CD4-positive, alpha-beta T cell (primary cell): Measurements from ENCODE around the gene ARHGAP26. TPM values are rescaled to one million over a fixed set of nuclear protein-coding genes. Genes with fewer than 3 reads are reported as not detected.
"Not testable (repeated sequence)": the region's sequence is repeated elsewhere in the genome, so short reads cannot be mapped to it uniquely, and the experiment has no call there.

Source experiments
- ATAC-seq: fragments of 200-7000 bp; cut with Tn5 transposase; one replicate; pipeline ENCODE4 v1.10.0; 2022; ENCODE audit warnings: mild to moderate bottlenecking; ENCODE audit not compliant: poor library complexity
- CTCF ChIA-PET: fragments of 350-600 bp; sonication (Branson Sonifier 250); formaldehyde crosslinking; loops from one replicate; lab custom pipeline; 2021; ENCODE audit warnings: antibody characterized with exemption, inconsistent platforms; lab: Charles Lee
- POLR2A ChIA-PET: fragments of 350-600 bp; sonication (Branson Sonifier 250); formaldehyde crosslinking; loops from one replicate; lab custom pipeline; 2021; ENCODE audit warnings: antibody characterized with exemption, inconsistent platforms; lab: Charles Lee
- DNase-seq, 14 experiments: peaks; one replicate each; pipeline ENCODE4 v3.0.0-alpha.2; 2013 to 2020; ENCODE audit warnings: mixed read lengths in 2 of 14
- H3K27ac ChIP-seq, 2 donors: one replicate each; pipeline versions ENCODE4 v1.5.1 to v1.7.0; 2013; ENCODE audit warnings: low read length in 2 of 2, low read depth in 1 of 2, mild to moderate bottlenecking in 1 of 2
- H3K27me3 ChIP-seq, 2 experiments: 1 replicate in 1 of 2; 2 replicates in 1 of 2; pipeline versions ENCODE4 v1.6.1 to v1.7.0; 2013; ENCODE audit warnings: low read length in 2 of 2, control low read depth in 1 of 2, mild to moderate bottlenecking in 1 of 2, moderate library complexity in 1 of 2; ENCODE audit not compliant: insufficient read depth in 2 of 2, control insufficient read depth in 1 of 2
- H3K36me3 ChIP-seq: one replicate; pipeline ENCODE4 v1.6.1; 2013; ENCODE audit warnings: low read length, control low read depth; ENCODE audit not compliant: insufficient read depth
- H3K4me1 ChIP-seq: one replicate; pipeline ENCODE4 v1.6.1; 2013; ENCODE audit warnings: low read length, control low read depth; ENCODE audit not compliant: insufficient read depth
- H3K4me3 ChIP-seq: one replicate; pipeline ENCODE4 v1.5.1; 2013; ENCODE audit warnings: mild to moderate bottlenecking, low read length, moderate library complexity
- H3K9me3 ChIP-seq, 2 experiments: 1 replicate in 1 of 2; 2 replicates in 1 of 2; pipeline versions ENCODE4 v1.6.1 to v1.7.0; 2013; ENCODE audit warnings: low read length in 2 of 2, mild to moderate bottlenecking in 2 of 2, control low read depth in 1 of 2, moderate library complexity in 1 of 2; ENCODE audit not compliant: control insufficient read depth in 1 of 2, insufficient read depth in 1 of 2
- H3K27ac Mint-ChIP-seq: one replicate; pipeline ENCODE4 v1.8.0; 2020; ENCODE audit warnings: mixed read lengths
- H3K27me3 Mint-ChIP-seq: one replicate; pipeline ENCODE4 v1.8.0; 2021; ENCODE audit warnings: mixed read lengths
- H3K36me3 Mint-ChIP-seq: one replicate; pipeline ENCODE4 v1.8.0; 2021; ENCODE audit warnings: low read depth, mixed read lengths
- H3K4me1 Mint-ChIP-seq: one replicate; pipeline ENCODE4 v1.8.0; 2021; ENCODE audit warnings: low read depth, mixed read lengths
- H3K4me3 Mint-ChIP-seq: one replicate; pipeline ENCODE4 v1.8.0; 2020; ENCODE audit warnings: mild to moderate bottlenecking, mixed read lengths
- H3K9me3 Mint-ChIP-seq: one replicate; pipeline ENCODE4 v1.8.0; 2020; ENCODE audit warnings: mixed read lengths
- CTCF ChIP-seq: fragments of 200-600 bp; IDR thresholded peaks from one replicate; pipeline ENCODE4 v1.8.0; 2022; ENCODE audit warnings: antibody characterized with exemption, mild to moderate bottlenecking
- intact Hi-C, 2 experiments: fragments of 100-400 bp; cut with DNase I in 1 of 2; cut with micrococcal nuclease in 1 of 2; formaldehyde crosslinking; loops; one replicate each; pipeline versions ENCODE4 v1.15.1 to v1.9.0; 2023 to 2025; cut with DNase I, micrococcal nuclease
- total RNA-seq, 174 experiments: library from RNA in 2 of 174; stranded (reverse) in 2 of 174; gene quantifications; one replicate each; pipeline ENCODE4 v1.2.3 and lab custom pipeline; 2021 to 2026

ARHGAP26 gene
- total RNA-seq, 2 experiments from 2014 or later: 24.9 to 27.3 TPM

GRCh38 chr5:142997591-142997990 is 227.4 kb downstream of the ARHGAP26 start:
- no peaks in the 10 kb centered on the region for H3K27me3 ChIP-seq
- no peaks in the 10 kb centered on the region for H3K27me3 Mint-ChIP-seq
- H3K4me3 Mint-ChIP-seq: no peak overlapping the region
- H3K9me3 ChIP-seq: no peaks in the 10 kb centered on the region
- H3K36me3 ChIP-seq: no peaks in the 10 kb centered on the region
- no peak overlapping the region for H3K27ac Mint-ChIP-seq
- no peak for TF ChIP-seq CTCF
- CTCF ChIA-PET: no interaction called here
- intact Hi-C loops: no loop called here
- no peak overlapping the region for H3K27ac ChIP-seq
- no peak overlapping the region for H3K4me3 ChIP-seq
- H3K4me1 ChIP-seq: peaks cover 11% of the 10 kb centered on the region
- POLR2A ChIA-PET: no interaction called here
- DNase-seq (no peak), ATAC-seq (no peak)
- H3K36me3 Mint-ChIP-seq: peaks cover 14% of the 10 kb centered on the region
- H3K9me3 Mint-ChIP-seq: peaks cover 4% of the 10 kb centered on the region
- H3K4me1 Mint-ChIP-seq: peaks cover 25% of the 10 kb centered on the region

GRCh38 chr5:142998316-142999020 is 228.3 kb downstream of the ARHGAP26 start:
- peaks cover 4% of the 10 kb centered on the region for H3K9me3 Mint-ChIP-seq
- peak overlapping the region; percentile 25 for H3K27ac Mint-ChIP-seq
- no peak overlapping the region for H3K4me3 Mint-ChIP-seq
- Histone ChIP-seq H3K4me3 (no peak overlapping the region), H3K4me1 (peaks cover 18% of the 10 kb centered on the region), H3K27ac (no peak overlapping the region), H3K9me3 (no peaks in the 10 kb centered on the region), H3K36me3 (no peaks in the 10 kb centered on the region), H3K27me3 (no peaks in the 10 kb centered on the region)
- TF ChIP-seq CTCF: no peak
- peaks cover 34% of the 10 kb centered on the region for H3K4me1 Mint-ChIP-seq
- peaks cover 14% of the 10 kb centered on the region for H3K36me3 Mint-ChIP-seq
- ATAC-seq (no peak), DNase-seq (no peak)
- ChIA-PET POLR2A (interaction anchor here (0.6 kb wide), 1 partner anchor 31 kb away, joined by 5 read pairs; no protein-coding TSS in a partner anchor), CTCF (no interaction called here)
- H3K27me3 Mint-ChIP-seq: no peaks in the 10 kb centered on the region
- intact Hi-C loops: no loop called here

GRCh38 chr5:143000551-143000950 is 230.4 kb downstream of the ARHGAP26 start:
- H3K9me3 Mint-ChIP-seq, H3K27me3 ChIP-seq, H3K36me3 Mint-ChIP-seq, H3K36me3 ChIP-seq, H3K4me3 ChIP-seq, POLR2A ChIA-PET, CTCF ChIA-PET, H3K27ac ChIP-seq, DNase-seq, H3K4me3 Mint-ChIP-seq, ATAC-seq, H3K27me3 Mint-ChIP-seq, H3K9me3 ChIP-seq: not testable (repeated sequence)
- Mint-ChIP-seq H3K4me1 (peaks cover 47% of the 10 kb centered on the region), H3K27ac (peak overlapping the region; percentile 91)
- intact Hi-C loops: loop anchor here (5.0 to 10.0 kb wide), 4 partner anchors 76 to 1192 kb away; no protein-coding TSS in a partner anchor
- peaks cover 33% of the 10 kb centered on the region for H3K4me1 ChIP-seq
